Fibroblast of gingiva (primary cell): Measurements from ENCODE around the gene TNFRSF19.

Experiments
- DNase-seq: peaks from one replicate; pipeline ENCODE4 v3.0.0-alpha.2; 2011; ENCODE audit warnings: low read depth

TNFRSF19 gene

DNA sequence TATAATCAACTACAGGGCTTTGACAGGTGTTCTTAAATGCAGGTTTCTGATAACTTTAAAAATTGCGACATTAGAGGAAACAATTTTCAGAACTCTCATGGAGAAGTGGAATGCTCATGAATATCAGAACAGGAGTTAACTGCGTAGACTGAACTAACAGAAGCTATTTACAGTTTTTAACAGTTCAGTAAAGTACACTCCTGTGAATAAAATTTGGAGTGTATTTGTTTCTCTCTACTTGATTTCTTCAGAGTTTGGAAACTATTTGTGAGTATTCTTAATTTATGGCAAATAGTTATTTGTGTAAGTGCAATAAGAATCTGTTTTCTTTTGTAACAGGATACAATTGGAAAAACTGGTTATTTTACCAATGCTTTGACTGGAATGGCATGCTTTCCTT is 114.4 kb downstream of the TNFRSF19 start:
- no peak for DNase-seq

DNA sequence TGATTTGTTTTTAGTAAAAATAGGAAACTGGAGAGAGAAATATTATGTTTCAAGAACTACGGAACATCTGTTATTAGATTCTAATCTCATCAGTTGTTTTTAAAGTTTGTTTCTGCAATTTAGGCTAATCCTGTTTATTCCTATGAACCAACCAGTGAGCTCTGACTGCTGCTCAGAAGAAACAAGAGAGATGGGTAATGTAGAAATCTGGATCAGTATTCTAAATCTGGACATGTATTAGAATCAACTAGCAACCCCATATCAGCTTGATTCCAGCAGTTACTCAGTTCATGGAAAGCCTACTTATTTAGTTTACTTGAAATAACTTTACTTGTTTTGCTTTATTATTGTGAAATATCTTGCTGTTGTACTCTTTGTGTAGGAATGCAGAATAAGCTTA is 115.2 kb downstream of the TNFRSF19 start:
- no peak for DNase-seq

DNA sequence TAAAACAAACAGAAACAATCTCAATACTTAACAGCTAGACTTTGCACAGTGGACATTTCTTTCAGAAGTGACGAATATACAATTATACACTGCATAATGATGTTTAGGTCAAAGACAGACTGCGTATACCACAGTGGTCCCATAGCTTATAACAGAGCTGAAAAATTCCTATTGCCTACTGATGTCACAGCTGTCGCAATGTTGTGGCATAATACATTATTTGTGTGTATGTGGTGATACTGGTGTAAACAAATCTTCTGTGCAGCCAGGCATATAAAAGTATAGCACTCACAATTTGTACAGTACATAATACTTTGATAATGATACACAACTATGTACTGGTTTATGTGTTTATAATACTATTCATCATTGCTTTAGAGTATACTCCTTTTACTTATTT is 116.7 kb downstream of the TNFRSF19 start:
- no peak for DNase-seq

DNA sequence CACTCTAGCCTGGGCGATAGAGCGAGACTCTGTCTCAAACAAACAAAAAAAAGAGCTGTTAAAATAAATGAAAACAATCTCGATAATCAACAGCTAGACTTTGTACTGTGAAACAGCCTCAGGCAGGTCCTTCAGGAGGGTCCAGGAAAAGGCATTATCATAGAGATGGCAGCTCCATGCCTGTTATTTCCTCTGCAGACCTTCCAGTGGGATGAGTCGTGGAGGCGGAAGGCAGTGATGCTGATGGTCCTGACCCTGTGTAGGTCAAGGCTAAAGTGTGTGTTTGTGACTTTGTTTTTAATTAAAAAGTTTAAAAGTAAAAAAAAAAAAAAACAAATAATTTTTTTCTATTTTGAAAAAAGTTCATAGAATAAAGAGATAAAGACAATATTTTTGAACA is 117.4 kb downstream of the TNFRSF19 start:
- DNase-seq: no peak

DNA sequence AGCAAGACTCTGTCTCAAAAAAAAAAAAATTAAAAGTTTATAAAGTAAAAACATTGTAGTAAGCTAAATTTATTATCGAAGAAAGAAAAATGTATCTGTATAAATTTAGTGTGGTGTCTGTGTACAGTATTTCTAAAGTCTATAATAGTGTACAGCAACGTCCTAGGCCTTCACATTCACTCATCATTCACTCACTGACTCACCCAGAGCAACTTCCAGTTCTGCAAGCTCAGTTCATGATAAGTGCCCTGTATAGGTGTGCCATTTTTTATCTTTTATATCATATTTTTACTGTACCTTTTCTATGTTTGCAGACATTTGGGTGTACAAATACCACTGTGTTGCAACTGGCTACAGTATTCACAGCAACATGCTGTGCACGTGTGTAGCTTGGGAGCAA is 118.1 kb downstream of the TNFRSF19 start:
- DNase-seq: no peak

DNA sequence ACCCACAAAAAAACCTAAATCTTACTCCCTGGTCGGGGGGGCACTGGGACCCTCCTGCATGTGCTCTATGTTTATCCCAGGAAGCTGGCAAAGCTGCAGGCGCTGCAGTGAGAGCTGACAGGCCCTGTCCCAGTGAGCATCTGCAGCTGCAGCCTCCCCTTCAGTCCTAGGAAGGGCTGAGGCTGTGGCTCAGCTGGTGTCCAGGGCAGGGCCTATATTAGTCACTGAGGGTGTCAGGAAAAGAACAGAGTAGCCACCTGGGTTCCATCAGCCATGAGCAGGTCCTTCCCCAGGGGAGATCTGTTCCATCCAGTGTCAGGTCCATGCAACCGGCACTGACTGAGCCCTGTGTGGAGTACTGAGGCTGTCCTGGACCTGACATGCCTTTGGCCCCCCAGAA is 120.5 kb downstream of the TNFRSF19 start:
- no peak for DNase-seq

DNA sequence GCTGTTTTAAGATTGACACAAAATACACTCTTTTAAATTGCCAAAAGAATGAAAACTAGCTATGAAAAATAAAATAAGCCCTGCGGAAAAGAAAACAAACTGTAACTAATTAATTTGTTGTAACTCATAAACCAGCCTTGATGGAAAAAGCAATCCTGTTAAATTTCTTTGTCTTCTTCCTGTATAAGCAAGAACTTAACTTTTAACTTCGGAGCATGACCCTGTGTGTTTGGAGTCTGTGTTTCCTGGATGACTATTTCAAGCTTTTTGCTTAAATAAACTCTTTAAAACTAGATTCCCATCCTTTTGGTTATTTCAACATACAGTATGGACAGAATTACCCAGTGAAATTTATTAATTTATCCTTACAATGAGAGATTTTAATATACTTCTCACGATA is 122.6 kb downstream of the TNFRSF19 start:
- no peak for DNase-seq

DNA sequence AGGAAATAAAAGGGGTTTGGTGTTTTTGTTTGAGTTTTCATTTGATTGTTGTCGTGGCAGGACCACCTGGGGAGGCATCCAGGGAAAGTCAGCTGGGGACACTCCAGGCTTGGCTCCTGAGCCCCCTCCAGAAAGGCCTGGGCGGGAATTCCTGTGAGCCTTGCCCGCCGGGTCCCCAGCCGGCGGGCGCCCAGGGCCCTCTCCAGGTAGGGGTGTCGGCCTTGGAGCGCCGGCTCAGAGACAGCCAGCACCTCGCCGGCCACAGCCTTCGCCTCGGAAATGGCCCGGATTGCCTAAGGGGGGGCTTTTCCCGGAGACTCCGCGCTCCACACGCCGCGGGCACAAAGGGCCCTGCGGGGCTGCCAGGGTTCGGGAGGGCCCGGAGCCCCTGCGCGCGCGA is 125.0 kb downstream of the TNFRSF19 start:
- DNase-seq: no peak

DNA sequence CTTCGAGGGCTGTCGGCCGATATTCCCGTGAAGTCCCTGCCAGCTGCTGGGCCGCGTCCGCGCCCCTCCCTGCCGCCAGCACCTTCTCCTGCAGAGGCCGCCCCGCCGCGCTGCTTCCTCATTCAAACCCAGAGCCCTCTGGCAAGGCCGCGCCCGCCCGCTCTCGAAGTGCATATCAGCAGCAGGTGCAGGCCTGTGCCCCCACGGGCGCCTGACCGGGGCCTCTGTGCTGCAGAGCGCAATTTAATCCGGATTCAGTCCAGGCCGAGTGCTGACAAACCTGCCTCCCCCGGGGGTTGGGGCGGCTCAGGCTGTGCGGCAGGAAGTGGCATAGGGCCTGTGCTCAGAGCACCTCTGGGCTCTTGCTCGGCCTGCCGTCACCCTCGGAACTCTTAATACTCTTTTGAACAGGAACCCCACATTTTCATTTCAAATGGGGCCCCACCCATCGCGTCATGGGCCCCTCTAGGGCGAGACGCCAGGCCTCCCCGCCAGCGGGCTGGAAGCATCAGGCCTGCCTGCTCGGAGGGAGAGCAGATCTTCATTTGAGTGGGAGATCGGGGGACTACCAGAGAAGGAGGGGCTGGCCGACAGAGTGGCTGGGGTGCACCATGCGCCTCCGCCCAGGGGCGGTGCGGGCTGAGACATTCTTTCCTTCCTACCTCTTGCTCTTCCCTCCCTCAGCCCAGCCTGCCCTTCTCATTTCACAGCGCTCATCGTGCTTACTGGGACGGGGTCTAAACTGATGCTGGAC is 125.7 kb downstream of the TNFRSF19 start:
- no peak for DNase-seq

DNA sequence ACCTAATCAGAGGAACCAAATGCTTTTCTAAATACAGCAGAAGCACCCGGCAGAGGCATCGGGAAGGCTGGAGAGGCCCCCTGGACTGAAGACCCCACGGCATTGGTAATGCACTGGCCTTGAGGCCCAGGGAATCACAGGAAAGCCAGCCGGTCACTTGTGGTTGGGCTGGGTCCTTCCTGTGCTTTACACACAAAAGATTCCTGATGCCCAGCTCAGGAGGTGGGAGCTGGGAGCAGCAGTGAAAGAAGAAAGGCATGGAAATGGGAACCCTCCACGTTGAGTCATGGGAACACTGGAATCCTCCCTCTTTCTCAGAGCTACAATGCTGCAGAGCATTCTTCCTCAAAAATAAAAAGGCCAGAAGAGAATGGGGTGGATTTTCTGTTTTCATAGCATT is 126.4 kb downstream of the TNFRSF19 start:
- DNase-seq: no peak

DNA sequence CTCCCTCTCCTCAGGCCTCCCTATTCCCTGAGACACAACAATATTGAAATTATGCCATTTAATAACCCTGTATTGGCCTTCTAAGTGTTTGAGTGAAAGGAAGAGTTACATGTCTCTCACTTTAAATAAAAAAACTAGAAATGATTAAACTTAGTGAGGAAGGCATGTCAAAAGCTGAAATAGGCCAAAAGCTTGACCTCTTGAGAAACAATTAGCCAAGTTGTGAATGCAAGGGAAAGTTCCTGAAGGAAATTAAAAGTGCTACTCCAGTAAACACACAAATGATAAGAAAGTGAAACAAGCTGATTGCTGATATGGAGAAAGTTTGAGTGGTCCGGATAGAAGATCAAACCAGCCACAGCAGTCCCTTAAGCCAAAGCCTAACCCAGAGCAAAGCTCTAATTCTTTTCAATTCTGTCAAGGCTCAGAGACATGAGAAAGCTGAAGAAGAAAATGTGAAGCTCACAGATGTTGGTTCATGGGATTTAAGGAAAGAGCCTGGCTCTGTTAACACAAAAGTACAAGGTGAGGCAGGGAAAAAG is 127.6 kb downstream of the TNFRSF19 start:
- DNase-seq: no peak

DNA sequence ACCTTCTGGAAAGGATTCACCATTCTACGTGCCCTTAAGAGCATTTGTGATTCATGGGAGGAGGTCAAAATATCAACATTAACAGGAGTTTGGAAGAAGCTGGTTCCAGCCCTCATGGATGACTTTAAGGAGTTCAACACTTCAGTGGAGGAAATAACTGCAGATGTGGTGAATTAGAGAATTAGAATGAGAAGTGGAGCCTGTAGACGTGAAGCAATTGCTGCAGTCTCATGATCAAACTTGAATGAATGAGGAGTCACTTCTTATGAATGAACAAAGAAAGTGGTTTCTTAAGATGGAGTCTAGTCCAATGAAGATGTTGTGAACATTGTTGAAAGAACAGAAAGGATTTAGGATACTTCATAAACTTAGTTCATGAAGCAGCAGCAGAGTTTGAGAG is 129.1 kb downstream of the TNFRSF19 start:
- peak; percentile 59 for DNase-seq

DNA sequence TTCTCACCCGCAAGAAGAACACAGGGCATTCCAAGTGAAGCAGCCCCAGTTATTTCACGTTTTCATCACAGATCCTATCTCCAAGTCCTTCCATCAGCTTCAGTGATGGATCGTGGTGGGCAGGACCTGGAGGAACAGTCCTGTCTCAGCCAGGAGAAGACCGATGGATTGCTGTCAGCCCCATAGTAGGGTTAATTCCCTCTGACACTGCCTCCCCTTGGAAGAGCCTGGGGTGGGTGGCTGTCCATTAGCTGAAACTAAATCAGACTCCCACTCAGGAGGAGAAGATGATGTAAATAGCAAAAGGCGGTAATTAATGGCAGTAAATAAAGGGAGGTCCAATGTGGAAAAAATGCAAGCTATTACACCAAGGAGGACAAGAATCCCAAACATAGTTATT is 131.0 kb downstream of the TNFRSF19 start:
- no peak for DNase-seq

DNA sequence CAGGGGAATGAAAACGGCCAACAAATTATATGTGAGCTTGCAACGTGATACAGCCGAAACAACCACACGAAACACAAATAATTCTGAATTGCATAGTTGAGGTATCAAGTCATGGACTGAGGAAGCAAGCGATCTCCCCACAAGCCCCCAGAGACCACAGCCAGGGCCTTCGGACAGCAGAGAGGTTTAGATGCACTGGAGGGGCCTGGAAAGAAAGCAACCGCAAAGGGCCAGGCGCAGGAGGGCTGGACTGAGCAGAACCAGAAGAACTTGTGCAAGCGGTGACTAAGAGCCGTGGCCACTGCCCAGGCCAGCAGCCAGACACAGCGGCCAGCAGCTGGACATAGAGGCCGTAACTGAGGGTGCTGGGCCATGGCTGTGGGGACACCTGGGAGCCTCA is 131.4 kb downstream of the TNFRSF19 start:
- peak; percentile 100 for DNase-seq

DNA sequence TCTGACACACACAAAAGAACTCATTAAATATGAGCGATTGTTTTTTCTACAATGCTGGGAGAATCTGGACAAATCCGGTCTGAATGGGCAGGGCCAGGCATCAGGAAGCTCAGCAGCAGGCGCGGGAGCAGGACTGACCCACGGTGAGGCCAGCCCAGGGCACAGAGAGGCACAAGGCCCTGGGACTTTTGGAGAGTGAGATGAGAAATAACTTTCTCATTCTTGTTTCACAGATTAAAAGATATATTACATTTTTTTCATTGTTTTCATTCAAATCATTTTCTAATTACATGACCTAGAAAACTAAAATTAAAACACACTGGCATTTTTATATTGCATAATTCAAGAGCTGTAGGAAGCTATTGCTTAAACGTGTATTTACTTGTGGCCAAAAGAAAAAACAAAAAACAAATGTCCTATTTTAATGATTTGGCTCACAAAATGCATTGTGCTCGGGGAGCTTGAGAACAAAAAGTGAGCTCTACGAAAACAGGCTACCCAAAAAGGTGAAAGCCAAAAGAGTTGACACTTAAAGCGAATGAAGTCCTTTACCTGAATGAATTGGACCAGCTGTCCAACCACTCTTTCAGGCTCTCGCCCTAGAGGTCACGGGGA is 133.1 kb downstream of the TNFRSF19 start:
- DNase-seq: peak; percentile 94

DNA sequence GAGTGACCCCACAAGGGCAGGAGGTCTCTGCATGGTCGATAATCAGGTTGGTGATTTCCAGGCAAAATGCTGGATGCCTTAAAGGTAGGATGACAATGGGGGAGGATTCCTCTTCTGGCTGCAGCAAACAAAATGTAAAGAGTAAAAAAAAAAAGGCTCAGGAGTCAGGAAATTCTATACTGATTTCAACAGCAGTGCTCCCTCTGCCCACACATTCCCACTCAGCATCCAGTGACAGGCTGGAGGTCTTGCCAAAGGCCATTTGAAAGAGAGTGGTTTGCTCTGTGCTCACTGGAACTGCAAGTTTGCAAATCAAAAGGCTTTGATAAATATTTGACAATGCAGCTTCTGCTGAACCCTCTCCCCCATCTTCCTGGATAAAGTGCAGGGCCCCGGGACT is 135.4 kb downstream of the TNFRSF19 start:
- DNase-seq: peak; percentile 83

DNA sequence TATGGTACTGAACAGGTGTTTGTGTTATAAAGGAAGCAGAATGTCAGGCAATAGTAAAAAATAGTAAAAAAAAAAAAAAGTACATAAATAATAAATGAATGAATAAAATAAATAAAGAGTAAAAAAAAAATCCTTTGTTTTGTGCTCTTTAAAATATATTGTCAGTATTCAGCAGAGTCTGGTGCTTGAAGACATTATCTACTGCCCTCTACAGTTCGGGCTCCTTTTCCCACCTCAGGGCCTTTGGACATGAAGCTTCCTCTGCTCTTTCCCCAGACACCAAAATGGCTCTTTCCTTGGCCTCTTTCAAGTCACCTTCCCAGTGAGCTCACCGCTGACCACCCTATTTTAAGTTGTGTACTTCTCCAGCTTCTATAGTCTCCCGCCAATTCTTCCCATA is 137.5 kb downstream of the TNFRSF19 start:
- DNase-seq: peak; percentile 21

DNA sequence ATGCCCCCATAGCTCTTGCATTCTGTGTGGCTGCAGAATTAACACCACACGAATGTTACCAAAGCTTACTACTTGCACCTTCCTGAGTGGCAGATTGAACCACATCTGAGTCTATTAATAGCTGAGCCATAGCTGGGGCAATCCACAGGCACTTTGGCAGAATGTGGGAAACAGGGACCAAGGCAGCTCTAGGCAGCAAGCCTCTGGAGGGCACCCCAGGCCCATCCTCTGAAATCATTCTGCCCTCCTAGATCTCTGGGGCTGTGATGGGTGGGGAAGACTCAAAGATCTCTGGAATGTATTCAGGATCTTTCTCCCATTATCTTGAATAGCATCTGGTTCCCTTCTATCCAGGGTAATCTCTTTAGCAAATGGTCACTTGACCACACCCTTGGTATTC is 139.3 kb downstream of the TNFRSF19 start:
- peak; percentile 30 for DNase-seq

DNA sequence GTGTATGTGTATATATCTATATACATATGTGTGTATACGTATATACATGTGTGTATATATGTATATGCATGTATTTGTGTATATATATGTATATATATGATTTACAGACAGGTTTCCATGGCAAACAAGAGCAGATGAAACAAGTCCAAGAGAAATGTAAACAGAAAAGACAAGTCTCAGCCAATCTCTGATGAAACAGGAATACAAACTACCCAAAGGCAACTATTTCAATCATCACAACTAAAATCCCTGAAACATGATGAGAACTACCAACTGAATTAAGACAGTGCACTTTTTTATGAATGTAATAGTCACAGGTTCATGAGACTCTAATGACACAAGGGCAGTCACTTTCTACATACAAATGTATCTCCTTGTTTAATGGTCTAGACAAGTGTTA is 140.2 kb downstream of the TNFRSF19 start:
- peak; percentile 16 for DNase-seq

DNA sequence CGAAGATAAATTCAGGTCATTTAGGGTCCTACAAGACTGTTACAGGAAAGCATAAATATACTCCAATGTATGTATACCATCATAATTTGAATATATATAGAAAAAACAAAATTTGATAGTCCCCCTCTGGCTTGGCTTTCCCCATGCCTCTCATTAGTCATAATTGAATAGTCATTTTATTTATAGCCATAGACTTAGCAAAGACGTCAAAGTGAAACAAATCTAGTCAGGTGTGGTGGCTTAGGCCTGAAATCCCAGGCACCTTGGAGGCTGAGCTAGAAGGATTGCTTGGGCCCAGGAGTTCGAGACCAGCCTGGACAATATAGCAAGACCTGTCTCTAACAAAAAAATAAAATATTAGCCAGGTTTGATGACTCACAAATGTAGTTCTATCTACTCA is 141.1 kb downstream of the TNFRSF19 start:
- DNase-seq: no peak

DNA sequence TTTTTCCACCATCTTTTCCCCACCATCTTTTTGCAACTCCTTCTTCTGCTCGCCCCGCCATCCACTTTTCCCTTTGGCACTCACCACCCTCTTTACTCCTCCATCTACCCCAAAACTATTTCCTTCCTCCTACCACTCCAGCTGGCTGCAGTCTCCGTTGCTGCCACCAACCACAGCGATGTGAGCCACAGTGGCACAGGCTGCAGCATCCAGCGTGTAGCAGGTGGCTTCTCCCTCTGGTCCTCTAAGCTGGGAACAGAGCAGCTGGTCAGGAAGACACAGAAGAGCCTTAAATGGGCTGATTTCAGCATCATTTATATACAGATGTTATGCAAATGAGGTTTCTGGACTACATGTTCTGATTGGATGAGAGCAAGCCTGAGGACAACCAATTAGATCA is 144.5 kb downstream of the TNFRSF19 start:
- DNase-seq: no peak

DNA sequence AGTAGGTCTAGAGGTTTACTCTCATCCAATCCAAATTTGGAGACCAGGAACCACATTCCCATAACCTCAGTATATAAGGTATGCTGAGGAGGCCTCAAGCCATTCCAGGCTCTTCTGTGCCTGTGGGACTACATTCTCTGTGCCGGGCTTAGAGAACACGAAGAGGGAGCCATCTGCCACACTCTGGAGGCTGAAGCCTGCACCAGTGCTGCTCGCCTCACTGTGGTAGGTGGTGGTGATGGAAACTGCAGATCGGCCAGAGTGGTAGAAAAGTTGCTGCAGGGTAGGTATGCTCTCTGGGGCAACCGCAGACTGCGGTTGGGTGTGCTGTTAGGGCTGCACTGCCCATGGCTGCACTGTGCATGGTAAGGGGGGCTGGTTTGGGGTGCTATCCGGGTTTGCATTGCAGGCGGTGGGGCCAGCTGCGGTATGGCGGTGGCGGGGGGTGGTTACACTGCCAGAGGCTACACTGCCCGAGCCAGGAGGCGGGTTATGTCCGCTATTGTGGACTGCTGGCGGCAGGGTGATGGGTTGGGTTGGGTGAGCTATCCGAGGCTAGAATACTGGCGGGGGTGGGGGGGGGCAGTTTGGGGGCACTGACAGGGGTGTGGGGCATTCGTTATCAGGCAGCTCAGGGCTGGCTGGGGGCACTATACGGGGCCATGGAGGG is 145.0 kb downstream of the TNFRSF19 start:
- no peak for DNase-seq

DNA sequence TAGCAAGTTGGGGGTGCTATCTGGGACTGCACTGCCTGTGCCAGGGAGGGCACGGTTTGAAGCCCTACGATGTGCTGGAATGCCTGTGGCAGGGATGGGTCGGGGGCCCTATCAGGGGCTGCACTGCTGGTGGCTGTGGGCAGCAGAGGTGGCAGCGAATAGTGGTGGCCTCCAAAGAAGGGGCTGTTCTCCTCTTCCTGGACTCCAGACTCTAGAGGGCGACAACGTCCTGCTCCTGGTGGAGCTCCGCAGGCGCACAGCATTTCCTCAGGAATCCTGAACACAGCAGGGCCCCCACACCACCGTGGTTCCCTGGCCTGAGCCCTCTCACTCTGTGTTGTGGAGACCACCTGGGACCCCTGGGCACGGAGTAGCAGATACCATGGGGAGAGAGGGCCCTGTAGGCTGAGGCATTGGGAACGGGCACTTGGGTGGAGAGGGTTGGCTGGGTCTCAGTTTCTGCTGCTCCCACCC is 145.6 kb downstream of the TNFRSF19 start:
- no peak for DNase-seq
